GM03348 (cell line): Measurements from ENCODE around the gene ST6GAL2.
A peak's percentile ranks its signal among the peaks of the same experiment; 100 is the strongest.

Experiments used
- DNase-seq: peaks from one replicate; pipeline ENCODE4 v3.0.0; 2012; ENCODE audit warnings: low spot score

ST6GAL2 gene, protein sequence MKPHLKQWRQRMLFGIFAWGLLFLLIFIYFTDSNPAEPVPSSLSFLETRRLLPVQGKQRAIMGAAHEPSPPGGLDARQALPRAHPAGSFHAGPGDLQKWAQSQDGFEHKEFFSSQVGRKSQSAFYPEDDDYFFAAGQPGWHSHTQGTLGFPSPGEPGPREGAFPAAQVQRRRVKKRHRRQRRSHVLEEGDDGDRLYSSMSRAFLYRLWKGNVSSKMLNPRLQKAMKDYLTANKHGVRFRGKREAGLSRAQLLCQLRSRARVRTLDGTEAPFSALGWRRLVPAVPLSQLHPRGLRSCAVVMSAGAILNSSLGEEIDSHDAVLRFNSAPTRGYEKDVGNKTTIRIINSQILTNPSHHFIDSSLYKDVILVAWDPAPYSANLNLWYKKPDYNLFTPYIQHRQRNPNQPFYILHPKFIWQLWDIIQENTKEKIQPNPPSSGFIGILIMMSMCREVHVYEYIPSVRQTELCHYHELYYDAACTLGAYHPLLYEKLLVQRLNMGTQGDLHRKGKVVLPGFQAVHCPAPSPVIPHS

DNA sequence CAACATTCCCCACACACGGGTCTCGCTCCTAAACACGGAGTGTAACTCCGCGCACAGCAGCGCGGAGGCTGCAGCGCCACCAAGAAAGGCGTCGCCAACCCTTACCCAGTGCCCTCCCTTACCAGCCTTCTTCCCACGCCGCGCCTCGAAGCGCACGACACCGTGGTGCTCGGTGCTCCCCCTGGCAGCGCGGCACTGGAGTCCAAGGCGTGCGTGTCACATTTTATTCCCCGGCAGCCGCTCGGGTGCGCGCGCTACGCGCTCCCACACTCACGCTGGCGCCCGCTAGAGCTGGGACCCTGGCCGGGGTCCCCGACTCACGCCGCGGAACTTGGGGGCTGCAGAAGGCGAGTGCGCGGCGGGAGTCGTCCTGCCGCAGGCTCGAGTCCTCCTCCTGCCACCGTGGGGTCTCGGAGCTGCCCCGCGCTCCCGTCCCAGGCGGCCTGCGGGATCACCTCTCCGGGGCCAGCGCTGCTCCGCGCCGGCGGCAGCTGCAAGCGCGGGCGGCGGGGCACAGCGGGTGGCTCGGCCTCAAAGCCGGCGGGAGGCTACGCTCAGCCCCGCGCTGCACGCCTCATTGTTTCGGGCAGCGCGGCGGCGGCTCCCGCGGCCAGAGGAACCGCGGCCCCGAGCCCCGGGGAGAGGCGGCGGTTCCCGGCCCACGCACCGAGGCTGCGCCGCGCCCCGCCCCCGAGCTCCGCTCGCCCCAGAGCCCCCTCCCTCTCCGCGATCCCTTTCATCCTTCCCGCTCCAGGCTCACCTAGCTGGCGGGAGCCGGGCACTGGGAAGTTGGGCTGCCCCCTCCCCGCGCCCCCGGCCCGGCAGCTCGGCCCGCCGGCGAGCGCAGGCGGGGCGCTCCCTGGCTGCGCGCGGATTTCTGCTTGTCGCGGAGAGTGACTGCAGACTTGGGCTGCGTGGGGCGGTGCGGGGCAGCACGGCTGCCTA, at the start of gene ST6GAL2:
Gene ST6GAL2, minus strand, starts transcription at position 197 of the 945 bp plus-strand sequence. CDS start 42,190 bp downstream, outside the sequence.
- DNase-seq, result peak; percentile 42

DNA sequence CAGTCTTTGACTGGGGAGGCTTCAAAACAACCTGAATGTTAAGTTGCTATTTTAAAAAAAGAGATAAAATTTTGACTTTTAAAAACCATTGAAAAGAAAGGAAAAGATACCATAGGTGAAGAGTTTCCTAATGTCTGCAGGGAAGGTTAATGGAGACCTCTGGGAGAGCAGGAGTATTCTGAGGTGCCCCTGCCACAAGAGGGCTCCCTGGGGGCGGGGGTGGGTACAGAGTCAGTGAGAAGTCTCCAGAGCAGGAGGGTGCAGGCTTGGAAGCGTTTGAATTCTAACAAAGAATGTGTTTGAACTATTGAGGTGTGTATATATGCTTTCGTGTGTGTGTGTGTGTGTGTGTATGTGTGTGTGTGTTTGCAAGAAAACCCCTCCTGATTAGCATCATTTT, 46.7 kb upstream of the ST6GAL2 start:
- no peak for DNase-seq

DNA sequence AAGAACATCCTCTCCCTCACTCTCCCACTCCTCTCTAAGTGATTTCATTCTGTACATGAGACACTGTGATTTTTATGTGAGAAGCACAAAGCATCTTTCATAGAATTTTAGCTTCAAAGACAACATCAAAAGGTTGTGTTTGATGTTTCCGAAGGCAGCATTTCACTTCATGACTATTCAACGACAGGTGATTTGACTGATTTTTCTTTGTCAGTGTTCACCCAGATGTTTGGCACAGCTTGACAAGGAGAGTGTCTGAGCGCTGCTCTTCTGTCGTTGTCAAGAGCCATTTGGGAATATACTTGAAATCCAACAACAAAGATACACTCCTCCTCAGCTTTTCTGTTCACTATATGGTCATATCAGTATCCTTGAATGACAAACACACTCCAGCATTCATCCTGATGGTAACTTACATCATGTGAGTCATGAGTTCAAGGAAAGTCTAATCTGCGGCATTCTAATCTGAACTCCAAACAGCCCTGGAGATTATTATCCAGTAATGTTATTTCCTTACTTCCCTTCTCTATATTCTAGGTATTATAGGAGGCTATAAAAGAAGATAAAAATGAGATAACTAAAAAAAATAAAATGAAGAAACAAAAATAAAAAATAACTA, 45.9 kb upstream of the ST6GAL2 start:
- DNase-seq, result no peak

DNA sequence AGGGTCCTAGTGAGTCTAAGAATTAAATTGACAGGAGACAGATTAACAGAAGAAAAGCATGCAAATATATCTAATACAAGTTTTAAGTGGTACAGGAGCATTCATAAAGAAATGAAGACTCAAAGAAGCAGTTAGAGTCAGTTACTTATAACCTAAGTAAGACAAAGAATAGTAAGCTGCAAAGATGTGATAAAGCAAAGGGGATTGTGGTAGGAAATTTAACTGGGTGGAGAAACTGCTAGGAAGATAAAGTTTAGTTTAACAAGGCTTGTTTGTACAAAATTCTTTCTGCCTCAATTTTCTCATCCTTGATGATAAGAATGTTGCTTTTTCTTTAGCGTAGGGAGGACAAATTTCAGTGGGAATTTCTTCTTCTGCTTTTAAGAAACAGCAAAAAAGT, 35.5 kb upstream of the ST6GAL2 start:
- no peak for DNase-seq

DNA sequence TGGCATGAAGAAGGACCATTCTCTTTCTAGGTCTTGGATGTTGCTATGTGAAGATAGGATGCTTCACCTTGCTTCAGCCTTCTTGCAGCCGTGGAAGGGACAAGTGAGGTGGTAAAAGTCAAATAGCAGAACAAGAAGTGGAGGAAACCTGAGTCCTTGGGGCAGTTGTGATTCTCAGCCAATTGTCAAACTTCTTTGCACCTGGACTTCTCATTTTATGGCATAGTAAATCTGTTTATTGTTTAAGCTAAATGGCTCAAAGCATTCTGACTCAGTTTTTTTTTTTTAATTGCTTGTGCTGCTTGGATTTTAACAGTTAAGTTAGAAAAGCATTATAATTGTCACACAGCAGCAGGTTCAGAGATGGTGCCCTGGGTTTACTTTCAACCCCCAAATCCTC, 33.0 kb upstream of the ST6GAL2 start:
- DNase-seq, result no peak

DNA sequence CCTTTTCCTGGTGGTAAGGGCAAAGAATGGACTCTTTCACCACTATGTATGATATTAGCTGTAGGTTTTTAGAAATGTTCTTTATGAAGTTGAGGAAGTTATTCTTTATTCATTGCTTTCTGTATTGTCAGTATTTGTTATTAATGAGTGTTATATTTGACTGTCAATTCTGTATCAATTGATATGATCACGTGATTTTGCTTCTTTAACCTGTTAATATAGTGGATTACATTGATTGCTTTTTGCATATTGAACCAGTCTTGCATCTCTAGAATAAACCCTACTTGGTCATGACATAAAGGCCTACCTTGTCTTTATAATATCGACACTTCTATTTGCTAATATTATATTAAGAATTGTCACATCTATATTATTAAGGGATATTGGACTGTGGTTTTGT, 18.3 kb upstream of the ST6GAL2 start:
- no peak for DNase-seq

DNA sequence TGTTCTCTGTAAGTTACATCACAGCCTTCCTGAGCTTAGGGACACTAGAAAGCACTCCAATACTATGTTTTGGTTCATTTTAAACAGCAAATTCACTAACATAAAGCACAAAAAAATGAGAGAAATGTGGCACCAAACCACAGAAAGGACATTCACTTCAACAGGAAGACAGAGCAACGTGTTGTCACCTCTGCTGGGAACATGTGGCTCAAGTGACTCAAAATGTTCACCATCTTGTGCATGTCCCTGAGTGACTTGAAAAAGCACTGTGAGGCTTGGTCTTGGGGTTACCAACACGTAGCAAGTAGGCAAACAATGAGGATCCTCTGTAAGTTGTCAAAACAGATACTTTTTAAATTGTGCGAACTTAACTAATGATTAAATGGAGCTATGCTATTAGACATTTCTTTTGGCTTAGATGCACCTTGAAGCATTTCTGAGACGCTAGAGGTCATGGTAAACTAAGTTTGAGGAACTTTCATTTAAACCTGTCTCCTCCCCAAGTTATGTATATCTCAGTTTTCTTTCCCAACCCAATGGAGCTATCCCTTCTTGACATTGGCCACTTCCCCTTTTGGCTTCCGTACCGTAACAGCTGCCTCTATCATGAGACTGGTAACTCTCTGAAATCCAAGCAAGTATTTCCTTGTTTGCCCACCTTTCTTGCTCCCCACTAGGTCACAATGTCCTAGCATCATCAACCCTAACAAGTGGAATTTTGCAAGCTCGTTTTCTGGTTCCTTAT, 14.0 kb upstream of the ST6GAL2 start:
- no peak for DNase-seq

DNA sequence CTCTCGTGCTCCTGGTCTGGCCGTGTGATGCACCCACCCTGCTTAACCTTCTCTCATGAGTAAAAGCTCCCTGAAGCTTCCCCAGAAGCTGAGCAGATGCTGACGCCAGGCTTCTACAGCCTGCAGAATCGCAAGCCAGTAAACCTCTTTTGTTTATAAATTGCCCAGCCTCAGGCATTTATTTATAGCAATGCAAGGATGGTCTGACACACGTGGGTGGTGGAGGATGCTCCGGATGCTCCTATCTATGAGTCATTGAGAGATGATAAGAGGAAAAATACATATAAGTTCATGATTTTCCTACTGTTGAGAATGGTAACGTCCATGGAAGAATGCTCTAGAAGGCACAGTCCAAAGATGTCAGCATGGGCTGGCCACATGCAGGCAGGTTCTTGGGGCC, 8.6 kb upstream of the ST6GAL2 start:
- DNase-seq, result no peak

DNA sequence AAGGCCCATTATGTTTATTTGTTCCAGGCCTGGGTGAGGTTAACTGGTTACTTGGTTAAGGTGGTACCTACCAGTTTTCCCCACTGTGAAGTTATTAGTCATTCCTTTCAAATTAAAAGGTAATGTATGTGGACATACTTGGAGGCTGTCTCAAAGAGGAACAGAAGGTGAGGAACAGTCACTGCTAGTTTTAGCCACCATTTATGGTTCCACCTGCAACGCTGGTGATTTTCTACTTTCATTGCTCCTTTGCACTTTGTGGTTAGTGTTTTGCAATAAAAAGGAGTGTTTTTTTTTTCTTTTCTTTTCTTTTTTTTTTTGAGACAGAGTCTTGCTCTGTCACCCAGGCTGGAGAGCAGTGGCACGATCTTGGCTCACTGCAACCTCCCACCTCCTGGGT, 6.1 kb upstream of the ST6GAL2 start:
- DNase-seq, result no peak

DNA sequence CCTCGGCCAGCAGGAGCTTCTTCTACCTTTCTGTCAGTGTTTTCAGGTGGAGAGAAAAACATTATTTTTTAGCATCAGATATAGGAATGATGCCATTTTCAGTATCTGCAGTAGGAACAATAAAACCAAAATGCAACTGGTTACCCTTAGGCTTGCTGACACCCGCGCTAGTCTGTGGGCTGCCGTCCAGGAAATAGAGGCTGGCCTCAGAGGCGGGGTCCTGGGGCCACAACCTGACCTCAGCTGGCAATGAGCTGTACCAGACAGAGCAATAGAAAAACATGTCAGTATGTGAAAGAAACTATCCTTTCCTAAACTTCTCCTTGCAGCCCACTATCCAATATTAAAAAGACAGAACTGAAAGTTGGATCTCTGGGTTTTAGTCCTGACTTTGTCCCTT, 4.6 kb upstream of the ST6GAL2 start:
- no peak for DNase-seq

DNA sequence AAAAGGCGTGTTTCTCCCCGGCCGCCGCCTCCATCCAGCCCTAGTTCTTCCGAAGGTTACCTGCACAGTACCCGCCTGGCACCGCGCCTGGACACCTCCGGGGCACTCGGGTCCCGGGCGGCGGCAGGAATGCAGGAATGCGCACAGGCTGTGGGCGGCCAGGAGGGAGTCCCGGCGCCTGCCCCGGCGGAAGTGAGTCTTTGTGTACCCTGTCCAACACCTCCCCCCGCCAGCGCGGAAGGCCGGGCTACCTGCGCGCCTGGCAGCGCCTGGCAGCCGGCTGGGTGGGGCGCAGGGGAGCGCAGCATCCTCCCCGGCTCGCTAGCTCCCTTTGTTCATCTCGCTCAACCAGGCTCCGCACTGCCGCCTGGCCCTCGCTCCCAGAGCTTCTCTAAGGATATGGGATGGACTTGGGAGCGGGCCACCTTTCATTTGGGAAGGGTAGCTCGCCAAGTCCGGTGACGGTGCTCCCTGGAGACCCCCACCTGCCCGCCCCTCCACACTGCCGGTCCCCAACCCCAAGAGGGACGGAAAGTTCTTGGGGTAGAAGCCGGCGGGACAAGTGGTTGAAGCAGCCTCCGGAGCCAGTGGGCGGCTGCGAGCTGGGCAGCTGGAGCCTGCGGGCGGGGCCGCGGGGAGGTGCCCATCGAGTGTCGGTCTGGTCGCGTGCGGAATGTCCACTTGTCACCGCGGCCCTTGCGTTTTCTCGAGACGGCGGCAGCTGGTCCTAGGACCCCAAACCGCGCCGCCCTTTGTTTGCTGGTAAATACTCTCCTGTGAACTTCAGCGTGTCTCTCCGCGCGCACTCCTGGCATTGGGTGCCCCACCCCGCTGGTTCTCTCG, 1.2 kb upstream of the ST6GAL2 start:
- peak; percentile 21 for DNase-seq

DNA sequence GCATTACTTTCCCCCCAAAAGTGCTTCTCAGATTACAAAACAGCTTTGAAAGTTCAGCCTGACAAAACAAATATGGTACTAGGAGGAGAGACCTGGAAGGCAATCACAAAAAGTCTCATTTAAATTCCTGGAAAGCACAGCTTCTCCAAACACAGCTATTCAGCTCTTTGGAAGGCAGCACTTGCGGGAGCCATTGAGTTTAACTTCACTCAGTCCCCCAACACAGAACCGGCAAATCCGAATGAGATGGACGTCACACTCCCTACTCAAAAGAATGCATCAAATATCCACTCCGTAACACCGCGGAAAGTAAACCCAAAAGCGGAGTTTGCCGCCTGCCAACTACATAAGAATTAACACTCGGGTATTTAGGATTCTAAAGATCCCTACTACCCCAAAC, 638 bp downstream of the ST6GAL2 start:
- DNase-seq, result no peak

DNA sequence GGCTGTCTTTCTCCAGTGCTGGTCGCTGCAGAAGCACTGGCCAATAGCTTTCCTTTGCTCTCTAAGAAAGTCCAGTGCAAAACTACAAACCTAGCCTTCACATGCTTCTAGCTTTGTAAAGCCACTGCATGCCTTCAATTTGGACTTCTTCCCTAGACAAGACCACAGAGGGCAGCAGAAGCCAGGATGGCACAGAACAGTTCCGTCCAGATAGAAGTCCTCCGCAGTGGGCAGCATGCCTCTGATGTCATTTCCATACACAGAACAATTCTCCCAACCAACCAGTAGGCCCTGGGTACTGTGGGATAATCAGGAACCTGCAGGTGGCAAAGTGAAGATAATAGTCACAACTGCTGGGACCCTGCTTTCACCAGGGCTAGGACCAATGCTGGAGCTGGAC, 3.3 kb downstream of the ST6GAL2 start:
- DNase-seq, result no peak

DNA sequence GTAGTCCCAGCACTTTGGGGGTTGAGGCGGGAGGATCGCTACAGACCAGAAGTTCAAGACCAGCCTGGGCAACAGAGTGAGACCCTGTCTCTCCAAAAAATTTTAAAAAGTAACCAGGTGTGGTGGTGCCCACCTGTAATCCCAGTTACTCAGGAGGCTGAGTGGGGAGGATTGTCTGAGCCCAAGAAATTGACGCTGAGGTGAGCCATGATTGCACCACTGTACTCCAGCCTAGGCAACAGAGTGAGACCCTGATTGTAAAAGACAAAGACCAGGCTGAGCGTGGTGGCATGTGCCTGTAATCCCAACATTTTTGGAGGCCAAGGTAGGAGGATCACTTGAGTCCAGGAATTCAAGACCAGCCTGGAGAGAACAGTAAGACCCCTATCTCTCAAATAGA, 7.8 kb downstream of the ST6GAL2 start:
- no peak for DNase-seq

DNA sequence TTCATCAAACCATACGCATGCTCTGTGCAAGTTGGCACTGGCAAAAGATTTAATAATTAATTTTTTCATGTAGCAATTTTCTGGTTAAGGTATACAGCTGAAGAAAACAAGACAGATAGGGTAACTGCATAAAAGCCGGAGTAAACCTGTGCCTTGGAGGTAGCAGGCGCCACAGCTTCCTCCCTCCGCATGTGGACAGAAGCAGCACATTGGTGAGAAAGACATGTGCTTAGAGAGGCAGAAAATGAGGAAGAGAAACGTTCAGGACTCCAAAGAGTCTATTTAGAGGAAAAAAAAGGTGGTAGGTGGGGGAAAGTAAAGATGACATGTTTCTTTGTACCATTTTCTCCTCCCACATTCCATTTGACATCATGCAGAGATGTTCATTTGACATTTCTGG, 9.3 kb downstream of the ST6GAL2 start:
- no peak for DNase-seq

DNA sequence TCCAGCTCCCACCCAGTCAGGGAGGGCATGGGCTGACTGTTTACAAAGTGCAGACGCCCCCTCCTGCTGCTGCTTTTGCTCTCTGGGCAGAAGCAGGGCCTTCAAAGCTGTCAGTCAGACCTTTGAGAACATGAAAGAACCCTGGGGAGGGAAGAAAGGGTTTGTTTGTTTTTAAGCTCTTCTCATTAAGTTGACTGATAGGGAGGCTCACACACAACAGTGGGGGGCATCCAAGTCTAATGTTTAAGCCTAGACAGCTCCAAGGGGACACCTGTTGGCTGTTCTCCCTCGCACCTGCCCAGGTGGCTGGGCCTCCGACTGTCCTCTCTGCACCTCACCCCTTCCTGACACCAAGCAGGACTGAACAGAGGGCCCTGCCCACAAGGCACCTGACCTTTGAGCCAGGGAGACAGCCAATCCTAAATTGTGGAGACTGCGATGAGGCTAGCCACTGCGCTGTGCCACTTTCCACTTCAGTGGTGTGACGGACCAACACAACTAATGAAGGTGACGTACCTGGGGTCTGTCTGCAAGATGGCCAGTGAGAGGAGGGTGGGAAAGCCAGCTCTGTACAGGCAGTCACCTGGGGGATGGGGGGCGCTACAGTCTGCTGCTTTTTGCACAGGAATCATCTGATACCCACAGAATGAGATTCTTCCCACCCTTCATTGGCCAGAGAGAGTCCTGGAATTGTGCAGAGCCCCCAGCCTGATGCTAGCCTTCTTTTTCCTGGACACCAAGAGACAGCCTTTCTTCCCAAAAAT, 16.3 kb downstream of the ST6GAL2 start:
- no peak for DNase-seq

DNA sequence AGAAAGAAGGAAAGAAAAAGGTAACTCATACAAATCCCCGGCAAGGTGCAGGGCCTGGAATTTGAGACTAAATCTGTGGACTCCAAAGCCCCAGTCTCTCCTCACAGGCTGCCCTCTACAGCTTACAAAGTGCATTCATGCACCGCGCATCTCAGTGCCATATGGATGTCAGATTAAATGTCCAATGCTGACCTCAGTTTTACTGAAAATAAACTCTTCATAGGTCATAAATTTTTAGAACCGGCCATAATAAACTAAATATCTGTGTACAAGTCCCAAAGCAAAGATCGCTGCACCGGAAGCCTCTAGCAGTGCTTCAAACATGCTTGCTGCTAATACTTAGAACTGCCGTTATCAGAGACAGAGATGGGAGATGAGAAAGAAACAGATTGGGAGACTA, 17.7 kb downstream of the ST6GAL2 start:
- DNase-seq, result no peak

DNA sequence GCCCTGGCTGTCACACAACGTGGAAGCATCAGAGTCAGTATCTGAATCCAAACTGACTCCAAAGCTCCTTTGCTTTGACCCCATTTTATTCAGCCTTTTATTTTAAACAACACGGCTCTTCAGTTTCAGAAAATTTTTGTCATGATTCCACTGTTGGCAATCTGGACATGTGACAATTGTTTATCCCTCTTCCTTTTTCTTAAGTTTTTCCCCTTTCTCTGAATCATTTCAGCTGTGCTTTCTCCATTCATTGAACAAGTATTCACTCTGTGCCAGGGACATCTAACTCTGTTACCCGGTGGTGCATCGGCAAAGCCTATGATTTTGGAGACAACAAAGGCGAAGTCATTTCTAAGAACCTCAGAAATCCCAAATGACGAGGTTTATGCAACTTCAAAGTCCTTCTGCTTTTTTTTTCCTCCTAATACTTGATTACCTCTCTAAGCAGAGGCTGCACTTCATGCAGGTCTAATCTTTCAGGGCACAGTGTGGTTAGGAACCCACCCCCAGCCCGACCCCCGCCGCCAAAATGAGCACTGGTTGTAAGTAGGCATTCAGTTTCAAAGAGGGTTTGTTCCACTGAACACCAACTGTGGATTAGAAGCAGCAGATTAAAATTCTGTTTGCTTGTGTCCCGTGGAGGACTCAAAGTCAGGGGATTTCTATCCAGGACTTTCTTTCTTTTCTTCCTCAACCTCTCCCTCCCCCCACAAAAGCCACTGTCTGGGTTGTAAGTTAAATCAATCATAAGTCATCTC, 18.6 kb downstream of the ST6GAL2 start:
- no peak for DNase-seq

DNA sequence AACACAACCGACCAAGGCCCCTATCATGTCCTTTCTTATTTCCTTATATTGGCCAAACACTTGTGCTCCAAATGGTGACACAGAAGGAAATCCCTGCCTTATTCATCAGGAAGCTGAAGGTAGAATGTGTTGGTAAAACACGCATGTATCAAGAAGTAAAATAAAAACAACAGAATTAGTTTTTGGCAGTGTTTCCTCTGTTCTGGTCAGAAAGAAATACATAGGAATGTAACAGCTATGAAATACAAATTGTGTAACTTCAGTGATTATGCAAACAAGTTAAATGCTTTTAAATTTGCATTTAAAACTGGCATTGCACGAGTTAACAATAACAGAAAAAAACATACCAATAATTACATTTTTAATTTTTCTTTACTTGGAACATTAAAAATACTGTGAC, 19.3 kb downstream of the ST6GAL2 start:
- DNase-seq, result no peak
